NCI-H1048 (cell line): ENCODE measurements around the gene ENTPD8.
"Not testable (repeated sequence)": the region's sequence is repeated elsewhere in the genome, so short reads cannot be mapped to it uniquely, and the experiment has no call there.

Source experiments
- DNase-seq: peaks from one replicate; lab custom pipeline; 2025; lab: John Stamatoyannopoulos, UW

ENTPD8 gene

GRCh38 chr9:137411260-137411644 lies 29.9 kb downstream of the ENTPD8 start:
- DNase-seq = no peak

GRCh38 chr9:137410891-137411249 lies 30.3 kb downstream of the ENTPD8 start:
- no peak for DNase-seq

- not testable (repeated sequence) for DNase-seq
Measured at GRCh38 chr9:137410236-137410890, 30.8 kb downstream of the ENTPD8 start.

- no peak for DNase-seq
Measured at GRCh38 chr9:137409515-137409914, 31.6 kb downstream of the ENTPD8 start.

- no peak for DNase-seq
Measured at GRCh38 chr9:137408651-137409405, 32.3 kb downstream of the ENTPD8 start.

- DNase-seq = no peak
Measured at GRCh38 chr9:137407590-137408300, 33.4 kb downstream of the ENTPD8 start.

GRCh38 chr9:137406876-137407589 lies 34.1 kb downstream of the ENTPD8 start:
- no peak for DNase-seq

- no peak for DNase-seq
Measured at GRCh38 chr9:137406085-137406760, 34.9 kb downstream of the ENTPD8 start.

GRCh38 chr9:137405677-137406081 lies 35.5 kb downstream of the ENTPD8 start:
- no peak for DNase-seq

- no peak for DNase-seq
Measured at GRCh38 chr9:137404961-137405567, 36.1 kb downstream of the ENTPD8 start.

GRCh38 chr9:137403269-137403668 lies 37.9 kb downstream of the ENTPD8 start:
- no peak for DNase-seq

GRCh38 chr9:137402746-137403145 lies 38.4 kb downstream of the ENTPD8 start:
- no peak for DNase-seq

GRCh38 chr9:137398561-137399468 lies 42.3 kb downstream of the ENTPD8 start:
- DNase-seq = no peak

- no peak for DNase-seq
Measured at GRCh38 chr9:137397675-137398423, 43.3 kb downstream of the ENTPD8 start.

GRCh38 chr9:137396634-137397367 lies 44.4 kb downstream of the ENTPD8 start:
- no peak for DNase-seq

- DNase-seq = no peak
Measured at GRCh38 chr9:137396227-137396626, 44.9 kb downstream of the ENTPD8 start.

- DNase-seq = no peak
Measured at GRCh38 chr9:137395666-137396010, 45.5 kb downstream of the ENTPD8 start.

GRCh38 chr9:137394866-137395665 lies 46.1 kb downstream of the ENTPD8 start:
- no peak for DNase-seq
